GM23338 (cell line): ENCODE results near the gene ETV4. TPM values are rescaled to one million over a fixed set of nuclear protein-coding genes. Genes with fewer than 3 reads are reported as not detected.
A peak's percentile ranks its signal among the peaks of the same experiment; 100 is the strongest.

Experiments used
- ATAC-seq: fragments of 200-7000 bp; cut with Tn5 transposase; 3 replicates; pipeline ENCODE4 v1.9.1; 2020
- DNase-seq: peaks from one replicate; pipeline ENCODE4 v3.0.0-alpha.2; 2015; ENCODE audit warnings: low spot score
- H2AFZ ChIP-seq: fragments of 200-600 bp; sonication (generic); 2 replicates; pipeline ENCODE4 v1.8.0; 2016; ENCODE audit warnings: antibody characterized with exemption, mild to moderate bottlenecking, moderate library complexity
- H3F3A ChIP-seq: fragments of 200-600 bp; sonication (generic); replicated peaks from 2 replicates; pipeline ENCODE4 v1.8.0; 2017; ENCODE audit warnings: antibody characterized with exemption, mixed run types, low read depth
- H3K27ac ChIP-seq: fragments of 200-600 bp; sonication (generic); 2 replicates; pipeline ENCODE4 v1.6.1; 2016; ENCODE audit warnings: low read depth
- H3K27me3 ChIP-seq: fragments of 200-600 bp; sonication (generic); 2 replicates; pipeline ENCODE4 v1.8.0; 2016; ENCODE audit warnings: mild to moderate bottlenecking, mixed run types, moderate library complexity; ENCODE audit not compliant: insufficient read depth
- H3K36me3 ChIP-seq: fragments of 200-600 bp; sonication (generic); 2 replicates; pipeline ENCODE4 v1.8.0; 2016; ENCODE audit warnings: mild to moderate bottlenecking; ENCODE audit not compliant: insufficient read depth
- H3K4me1 ChIP-seq: fragments of 200-600 bp; sonication (generic); 2 replicates; pipeline ENCODE4 v1.8.0; 2016; ENCODE audit warnings: mild to moderate bottlenecking, moderate library complexity; ENCODE audit not compliant: insufficient read depth
- H3K4me2 ChIP-seq: fragments of 200-600 bp; sonication (generic); 2 replicates; pipeline ENCODE4 v1.7.1; 2017; ENCODE audit warnings: mixed run types
- H3K4me3 ChIP-seq: fragments of 200-600 bp; sonication (generic); 2 replicates; pipeline ENCODE4 v1.6.1; 2016; ENCODE audit warnings: mixed run types
- H3K79me2 ChIP-seq: fragments of 200-600 bp; sonication (generic); replicated peaks from 2 replicates; pipeline ENCODE4 v1.8.0; 2017; ENCODE audit warnings: mild to moderate bottlenecking; ENCODE audit not compliant: insufficient read depth
- H3K9me2 ChIP-seq: fragments of 200-600 bp; sonication (generic); 2 replicates; pipeline ENCODE4 v1.8.0; 2017; ENCODE audit not compliant: insufficient read depth
- H4K20me1 ChIP-seq: fragments of 200-600 bp; sonication (generic); replicated peaks from 2 replicates; pipeline ENCODE4 v1.8.0; 2017; ENCODE audit warnings: mild to moderate bottlenecking; ENCODE audit not compliant: insufficient read depth
- H3K27ac Mint-ChIP-seq: 2 replicates; pipeline ENCODE4 v1.8.0; 2020; ENCODE audit warnings: inconsistent platforms, mild to moderate bottlenecking, moderate library complexity, mixed read lengths
- H3K27me3 Mint-ChIP-seq: 3 replicates; pipeline ENCODE4 v1.8.0; 2022; ENCODE audit warnings: low read depth, mild to moderate bottlenecking, moderate library complexity, mixed read lengths, inconsistent platforms; ENCODE audit not compliant: insufficient read depth, poor library complexity
- H3K36me3 Mint-ChIP-seq: 3 replicates; pipeline ENCODE4 v1.8.0; 2021; ENCODE audit warnings: low read depth, mild to moderate bottlenecking, inconsistent platforms, moderate library complexity, mixed read lengths
- H3K4me1 Mint-ChIP-seq: 3 replicates; pipeline ENCODE4 v1.8.0; 2020; ENCODE audit warnings: mild to moderate bottlenecking, inconsistent platforms, mixed read lengths
- H3K4me3 Mint-ChIP-seq: 3 replicates; pipeline ENCODE4 v1.8.0; 2021; ENCODE audit warnings: moderate library complexity, mild to moderate bottlenecking, inconsistent platforms, mixed read lengths
- H3K9me3 Mint-ChIP-seq: 3 replicates; pipeline ENCODE4 v1.8.0; 2020; ENCODE audit warnings: moderate library complexity, mild to moderate bottlenecking, inconsistent platforms, mixed read lengths
- EZH2 ChIP-seq: fragments of 200-600 bp; sonication (generic); IDR thresholded peaks from one replicate; pipeline ENCODE4 v1.8.0; 2017; ENCODE audit warnings: antibody characterized with exemption, mild to moderate bottlenecking, low read depth; ENCODE audit not compliant: unreplicated experiment
- ZNF331 ChIP-seq: fragments of 250-450 bp; sonication (Bioruptor Pico); IDR thresholded peaks from 2 replicates; pipeline ENCODE4 v1.5.0; 2020; ENCODE audit warnings: low read depth, mild to moderate bottlenecking, moderate library complexity
- polyA plus RNA-seq: library from polyadenylated mRNA; unstranded; fragments of >200 nt; fragmentation: Nextera tagmentation; extraction: Ambion mirVana; gene quantifications from 2 replicates; pipeline ENCODE4 v1.2.1, GENCODE V29; 2016
- total RNA-seq: library from RNA; depleted of rRNA; stranded (reverse); fragments of >200 nt; shearing (Covaris generic); gene quantifications from 2 replicates; pipeline ENCODE4 v1.2.3, GENCODE V29; 2014
- TF ChIP-seq, protein P1 (sequence below): fragments of 250-450 bp; sonication (Bioruptor Pico); IDR thresholded peaks from 2 replicates; pipeline ENCODE4 v1.5.0; 2020; ENCODE audit warnings: mild to moderate bottlenecking, moderate library complexity
- TF ChIP-seq, protein P2 (sequence below): IDR thresholded peaks from 2 replicates; pipeline ENCODE4 v1.6.1; 2016; ENCODE audit warnings: antibody characterized with exemption
- TF ChIP-seq, protein P3 (sequence below): IDR thresholded peaks from one replicate; pipeline ENCODE4 v1.6.1; 2018; ENCODE audit warnings: antibody characterized with exemption; ENCODE audit not compliant: unreplicated experiment

ETV4 gene
- total and polyA plus RNA-seq, 2 experiments from 2014 or later = 97.2 to 149 TPM

DNA sequence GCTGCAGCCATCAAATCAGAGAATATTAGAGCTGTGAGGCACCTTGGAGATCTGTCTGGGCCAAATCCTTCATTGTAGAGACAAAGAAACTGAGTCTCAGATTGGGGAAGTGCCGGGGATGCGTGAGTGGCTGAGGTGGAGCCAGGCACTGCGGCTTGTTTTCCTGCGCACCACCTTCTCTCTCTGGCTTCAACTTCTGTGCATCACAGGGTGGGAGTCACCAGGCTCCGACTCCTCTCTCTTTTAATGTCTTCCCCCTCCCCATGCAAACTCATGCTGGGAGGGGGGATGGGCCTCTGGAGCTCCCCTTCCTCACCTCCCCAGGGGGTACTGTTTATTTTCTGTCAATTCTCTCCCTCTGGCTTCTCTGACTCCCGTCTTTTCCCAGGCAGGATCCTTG lies 8.7 kb upstream of the ETV4 start:
- Histone ChIP-seq H3K9me2 (no peaks in the 10 kb centered on the region), H3F3A (peaks cover 7% of the 10 kb centered on the region; the same call in 1 of the 2 replicates), H3K36me3 (no peaks in the 10 kb centered on the region), H3K4me2 (peak overlapping the region; percentile 60), H4K20me1 (no peaks in the 10 kb centered on the region), H3K4me1 (peaks cover 40% of the 10 kb centered on the region), H3K4me3 (0 out of 2 replicates have a peak overlapping the region, but pooled peaks have one; percentile 21), H3K27ac (no peak overlapping the region), H3K27me3 (no peaks in the 10 kb centered on the region), H3K79me2 (no peaks in the 10 kb centered on the region), H2AFZ (0 out of 2 replicates have a peak overlapping the region, but pooled peaks have one; percentile 23)
- H3K9me3 Mint-ChIP-seq = no peaks in the 10 kb centered on the region
- no peaks in the 10 kb centered on the region for H3K36me3 Mint-ChIP-seq
- ATAC-seq (peak; percentile 56), DNase-seq (peak; percentile 53)
- H3K27ac Mint-ChIP-seq = no peak overlapping the region
- TF ChIP-seq, protein P1, sequence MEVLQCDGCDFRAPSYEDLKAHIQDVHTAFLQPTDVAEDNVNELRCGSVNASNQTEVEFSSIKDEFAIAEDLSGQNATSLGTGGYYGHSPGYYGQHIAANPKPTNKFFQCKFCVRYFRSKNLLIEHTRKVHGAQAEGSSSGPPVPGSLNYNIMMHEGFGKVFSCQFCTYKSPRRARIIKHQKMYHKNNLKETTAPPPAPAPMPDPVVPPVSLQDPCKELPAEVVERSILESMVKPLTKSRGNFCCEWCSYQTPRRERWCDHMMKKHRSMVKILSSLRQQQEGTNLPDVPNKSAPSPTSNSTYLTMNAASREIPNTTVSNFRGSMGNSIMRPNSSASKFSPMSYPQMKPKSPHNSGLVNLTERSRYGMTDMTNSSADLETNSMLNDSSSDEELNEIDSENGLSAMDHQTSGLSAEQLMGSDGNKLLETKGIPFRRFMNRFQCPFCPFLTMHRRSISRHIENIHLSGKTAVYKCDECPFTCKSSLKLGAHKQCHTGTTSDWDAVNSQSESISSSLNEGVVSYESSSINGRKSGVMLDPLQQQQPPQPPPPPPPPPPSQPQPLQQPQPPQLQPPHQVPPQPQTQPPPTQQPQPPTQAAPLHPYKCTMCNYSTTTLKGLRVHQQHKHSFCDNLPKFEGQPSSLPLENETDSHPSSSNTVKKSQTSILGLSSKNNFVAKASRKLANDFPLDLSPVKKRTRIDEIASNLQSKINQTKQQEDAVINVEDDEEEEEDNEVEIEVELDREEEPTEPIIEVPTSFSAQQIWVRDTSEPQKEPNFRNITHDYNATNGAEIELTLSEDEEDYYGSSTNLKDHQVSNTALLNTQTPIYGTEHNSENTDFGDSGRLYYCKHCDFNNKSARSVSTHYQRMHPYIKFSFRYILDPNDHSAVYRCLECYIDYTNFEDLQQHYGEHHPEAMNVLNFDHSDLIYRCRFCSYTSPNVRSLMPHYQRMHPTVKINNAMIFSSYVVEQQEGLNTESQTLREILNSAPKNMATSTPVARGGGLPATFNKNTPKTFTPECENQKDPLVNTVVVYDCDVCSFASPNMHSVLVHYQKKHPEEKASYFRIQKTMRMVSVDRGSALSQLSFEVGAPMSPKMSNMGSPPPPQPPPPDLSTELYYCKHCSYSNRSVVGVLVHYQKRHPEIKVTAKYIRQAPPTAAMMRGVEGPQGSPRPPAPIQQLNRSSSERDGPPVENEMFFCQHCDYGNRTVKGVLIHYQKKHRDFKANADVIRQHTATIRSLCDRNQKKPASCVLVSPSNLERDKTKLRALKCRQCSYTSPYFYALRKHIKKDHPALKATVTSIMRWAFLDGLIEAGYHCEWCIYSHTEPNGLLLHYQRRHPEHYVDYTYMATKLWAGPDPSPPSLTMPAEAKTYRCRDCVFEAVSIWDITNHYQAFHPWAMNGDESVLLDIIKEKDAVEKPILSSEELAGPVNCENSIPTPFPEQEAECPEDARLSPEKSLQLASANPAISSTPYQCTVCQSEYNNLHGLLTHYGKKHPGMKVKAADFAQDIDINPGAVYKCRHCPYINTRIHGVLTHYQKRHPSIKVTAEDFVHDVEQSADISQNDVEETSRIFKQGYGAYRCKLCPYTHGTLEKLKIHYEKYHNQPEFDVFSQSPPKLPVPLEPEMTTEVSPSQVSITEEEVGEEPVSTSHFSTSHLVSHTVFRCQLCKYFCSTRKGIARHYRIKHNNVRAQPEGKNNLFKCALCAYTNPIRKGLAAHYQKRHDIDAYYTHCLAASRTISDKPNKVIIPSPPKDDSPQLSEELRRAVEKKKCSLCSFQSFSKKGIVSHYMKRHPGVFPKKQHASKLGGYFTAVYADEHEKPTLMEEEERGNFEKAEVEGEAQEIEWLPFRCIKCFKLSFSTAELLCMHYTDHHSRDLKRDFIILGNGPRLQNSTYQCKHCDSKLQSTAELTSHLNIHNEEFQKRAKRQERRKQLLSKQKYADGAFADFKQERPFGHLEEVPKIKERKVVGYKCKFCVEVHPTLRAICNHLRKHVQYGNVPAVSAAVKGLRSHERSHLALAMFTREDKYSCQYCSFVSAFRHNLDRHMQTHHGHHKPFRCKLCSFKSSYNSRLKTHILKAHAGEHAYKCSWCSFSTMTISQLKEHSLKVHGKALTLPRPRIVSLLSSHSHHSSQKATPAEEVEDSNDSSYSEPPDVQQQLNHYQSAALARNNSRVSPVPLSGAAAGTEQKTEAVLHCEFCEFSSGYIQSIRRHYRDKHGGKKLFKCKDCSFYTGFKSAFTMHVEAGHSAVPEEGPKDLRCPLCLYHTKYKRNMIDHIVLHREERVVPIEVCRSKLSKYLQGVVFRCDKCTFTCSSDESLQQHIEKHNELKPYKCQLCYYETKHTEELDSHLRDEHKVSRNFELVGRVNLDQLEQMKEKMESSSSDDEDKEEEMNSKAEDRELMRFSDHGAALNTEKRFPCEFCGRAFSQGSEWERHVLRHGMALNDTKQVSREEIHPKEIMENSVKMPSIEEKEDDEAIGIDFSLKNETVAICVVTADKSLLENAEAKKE (CRISPR knock-in tag) = no peak
- TF ChIP-seq EZH2 = no peak
- TF ChIP-seq, protein P2, sequence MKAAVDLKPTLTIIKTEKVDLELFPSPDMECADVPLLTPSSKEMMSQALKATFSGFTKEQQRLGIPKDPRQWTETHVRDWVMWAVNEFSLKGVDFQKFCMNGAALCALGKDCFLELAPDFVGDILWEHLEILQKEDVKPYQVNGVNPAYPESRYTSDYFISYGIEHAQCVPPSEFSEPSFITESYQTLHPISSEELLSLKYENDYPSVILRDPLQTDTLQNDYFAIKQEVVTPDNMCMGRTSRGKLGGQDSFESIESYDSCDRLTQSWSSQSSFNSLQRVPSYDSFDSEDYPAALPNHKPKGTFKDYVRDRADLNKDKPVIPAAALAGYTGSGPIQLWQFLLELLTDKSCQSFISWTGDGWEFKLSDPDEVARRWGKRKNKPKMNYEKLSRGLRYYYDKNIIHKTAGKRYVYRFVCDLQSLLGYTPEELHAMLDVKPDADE = no peak
- TF ChIP-seq ZNF331 (CRISPR knock-in tag) = no peak
- TF ChIP-seq, protein P3, sequence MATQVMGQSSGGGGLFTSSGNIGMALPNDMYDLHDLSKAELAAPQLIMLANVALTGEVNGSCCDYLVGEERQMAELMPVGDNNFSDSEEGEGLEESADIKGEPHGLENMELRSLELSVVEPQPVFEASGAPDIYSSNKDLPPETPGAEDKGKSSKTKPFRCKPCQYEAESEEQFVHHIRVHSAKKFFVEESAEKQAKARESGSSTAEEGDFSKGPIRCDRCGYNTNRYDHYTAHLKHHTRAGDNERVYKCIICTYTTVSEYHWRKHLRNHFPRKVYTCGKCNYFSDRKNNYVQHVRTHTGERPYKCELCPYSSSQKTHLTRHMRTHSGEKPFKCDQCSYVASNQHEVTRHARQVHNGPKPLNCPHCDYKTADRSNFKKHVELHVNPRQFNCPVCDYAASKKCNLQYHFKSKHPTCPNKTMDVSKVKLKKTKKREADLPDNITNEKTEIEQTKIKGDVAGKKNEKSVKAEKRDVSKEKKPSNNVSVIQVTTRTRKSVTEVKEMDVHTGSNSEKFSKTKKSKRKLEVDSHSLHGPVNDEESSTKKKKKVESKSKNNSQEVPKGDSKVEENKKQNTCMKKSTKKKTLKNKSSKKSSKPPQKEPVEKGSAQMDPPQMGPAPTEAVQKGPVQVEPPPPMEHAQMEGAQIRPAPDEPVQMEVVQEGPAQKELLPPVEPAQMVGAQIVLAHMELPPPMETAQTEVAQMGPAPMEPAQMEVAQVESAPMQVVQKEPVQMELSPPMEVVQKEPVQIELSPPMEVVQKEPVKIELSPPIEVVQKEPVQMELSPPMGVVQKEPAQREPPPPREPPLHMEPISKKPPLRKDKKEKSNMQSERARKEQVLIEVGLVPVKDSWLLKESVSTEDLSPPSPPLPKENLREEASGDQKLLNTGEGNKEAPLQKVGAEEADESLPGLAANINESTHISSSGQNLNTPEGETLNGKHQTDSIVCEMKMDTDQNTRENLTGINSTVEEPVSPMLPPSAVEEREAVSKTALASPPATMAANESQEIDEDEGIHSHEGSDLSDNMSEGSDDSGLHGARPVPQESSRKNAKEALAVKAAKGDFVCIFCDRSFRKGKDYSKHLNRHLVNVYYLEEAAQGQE = no peak
- peaks cover 21% of the 10 kb centered on the region for H3K27me3 Mint-ChIP-seq
- H3K4me3 Mint-ChIP-seq = peak overlapping the region; percentile 34; the same call in 2 of the 3 replicates
- H3K4me1 Mint-ChIP-seq = peaks cover 49% of the 10 kb centered on the region
